ENCODE results near the gene HOXA5.

HOXA5 gene

DNA sequence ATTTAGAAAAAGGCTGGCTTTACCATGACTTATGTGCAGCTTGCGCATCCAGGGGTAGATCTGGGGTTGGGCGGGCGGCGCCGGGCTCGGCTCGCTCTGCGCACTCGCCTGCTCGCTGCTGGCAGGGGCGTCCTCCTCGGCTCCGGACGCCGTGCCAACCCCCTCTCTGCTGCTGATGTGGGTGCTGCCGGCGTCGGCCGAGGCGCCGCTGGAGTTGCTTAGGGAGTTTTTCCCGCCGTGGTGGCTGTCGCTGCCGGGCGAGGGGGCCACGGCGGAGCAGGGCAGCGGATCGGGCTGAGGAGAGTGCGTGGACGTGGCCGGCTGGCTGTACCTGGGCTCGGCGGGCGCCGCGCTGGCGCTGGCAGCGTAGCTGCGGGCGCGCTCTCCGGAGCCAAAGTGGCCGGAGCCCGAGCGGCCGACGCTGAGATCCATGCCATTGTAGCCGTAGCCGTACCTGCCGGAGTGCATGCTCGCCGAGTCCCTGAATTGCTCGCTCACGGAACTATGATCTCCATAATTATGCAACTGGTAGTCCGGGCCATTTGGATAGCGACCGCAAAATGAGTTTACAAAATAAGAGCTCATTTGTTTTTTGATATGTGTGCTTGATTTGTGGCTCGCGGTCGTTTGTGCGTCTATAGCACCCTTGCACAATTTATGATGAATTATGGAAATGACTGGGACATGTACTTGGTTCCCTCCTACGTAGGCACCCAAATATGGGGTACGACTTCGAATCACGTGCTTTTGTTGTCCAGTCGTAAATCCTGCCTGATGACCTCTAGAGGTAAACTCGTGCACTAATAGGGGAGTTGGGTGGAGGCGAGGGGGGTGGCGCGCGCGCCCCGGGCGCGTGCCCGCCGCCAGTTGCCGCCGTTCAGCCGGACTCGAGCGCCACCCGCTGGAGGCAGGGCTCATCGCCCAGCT, at the start of gene HOXA5:
HOXA5 (minus strand) TSS at position 659 of the 927 bp plus-strand sequence; CDS start at position 585, 74 bp downstream.
- DNase-seq (ENCODE audit: low read depth in 2 of 2) = no peak

- DNase-seq (ENCODE audit: low read depth in 2 of 2) = no peak
These were observed 49.3 kb upstream of the HOXA5 start for GRCh38 chr7:27192546-27193334.

- no peak for DNase-seq (ENCODE audit: low read depth in 2 of 2)
These were observed 48.5 kb upstream of the HOXA5 start for GRCh38 chr7:27191833-27192545.

- DNase-seq (ENCODE audit: low read depth in 2 of 2) = no peak
These were observed 47.8 kb upstream of the HOXA5 start for GRCh38 chr7:27191161-27191731.

GRCh38 chr7:27189997-27190748, 46.7 kb upstream of the HOXA5 start:
- DNase-seq (ENCODE audit: low read depth in 2 of 2) = no peak

DNA sequence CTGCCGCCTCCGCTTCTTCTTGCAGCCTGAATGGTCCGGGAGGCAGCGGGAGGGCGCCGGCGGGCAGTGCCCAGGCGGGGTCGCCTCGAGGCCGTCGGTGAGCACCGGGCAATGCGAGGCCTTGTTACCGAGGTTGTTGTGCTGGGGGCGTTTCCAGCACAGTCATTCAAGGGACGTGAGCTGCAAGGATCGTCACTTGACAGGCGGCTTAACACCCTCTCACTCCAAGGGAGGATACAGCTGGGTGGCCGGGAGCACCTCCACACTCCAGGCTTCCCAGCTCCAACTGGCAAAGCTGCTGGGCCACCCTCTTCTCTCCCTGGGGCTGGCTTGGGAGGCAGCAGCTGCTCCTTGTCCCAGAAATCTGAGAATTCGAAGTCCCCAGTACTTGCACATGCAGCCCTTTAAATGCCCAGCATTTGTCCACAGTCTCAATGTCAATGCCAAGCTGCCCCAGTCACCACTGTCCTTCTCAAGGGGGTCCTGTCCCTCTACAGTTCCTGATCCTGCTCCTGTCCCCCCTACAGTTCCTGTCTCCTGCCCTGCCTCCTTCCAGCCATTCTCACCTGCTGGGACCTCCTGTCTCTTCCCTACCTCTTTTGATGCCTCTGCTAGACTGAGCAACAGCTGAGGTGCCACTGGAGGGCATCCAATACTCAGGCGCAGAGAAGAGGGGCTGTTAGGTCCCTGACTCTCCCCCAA, 46.0 kb upstream of the HOXA5 start:
- DNase-seq (ENCODE audit: low read depth in 2 of 2) = no peak

DNA sequence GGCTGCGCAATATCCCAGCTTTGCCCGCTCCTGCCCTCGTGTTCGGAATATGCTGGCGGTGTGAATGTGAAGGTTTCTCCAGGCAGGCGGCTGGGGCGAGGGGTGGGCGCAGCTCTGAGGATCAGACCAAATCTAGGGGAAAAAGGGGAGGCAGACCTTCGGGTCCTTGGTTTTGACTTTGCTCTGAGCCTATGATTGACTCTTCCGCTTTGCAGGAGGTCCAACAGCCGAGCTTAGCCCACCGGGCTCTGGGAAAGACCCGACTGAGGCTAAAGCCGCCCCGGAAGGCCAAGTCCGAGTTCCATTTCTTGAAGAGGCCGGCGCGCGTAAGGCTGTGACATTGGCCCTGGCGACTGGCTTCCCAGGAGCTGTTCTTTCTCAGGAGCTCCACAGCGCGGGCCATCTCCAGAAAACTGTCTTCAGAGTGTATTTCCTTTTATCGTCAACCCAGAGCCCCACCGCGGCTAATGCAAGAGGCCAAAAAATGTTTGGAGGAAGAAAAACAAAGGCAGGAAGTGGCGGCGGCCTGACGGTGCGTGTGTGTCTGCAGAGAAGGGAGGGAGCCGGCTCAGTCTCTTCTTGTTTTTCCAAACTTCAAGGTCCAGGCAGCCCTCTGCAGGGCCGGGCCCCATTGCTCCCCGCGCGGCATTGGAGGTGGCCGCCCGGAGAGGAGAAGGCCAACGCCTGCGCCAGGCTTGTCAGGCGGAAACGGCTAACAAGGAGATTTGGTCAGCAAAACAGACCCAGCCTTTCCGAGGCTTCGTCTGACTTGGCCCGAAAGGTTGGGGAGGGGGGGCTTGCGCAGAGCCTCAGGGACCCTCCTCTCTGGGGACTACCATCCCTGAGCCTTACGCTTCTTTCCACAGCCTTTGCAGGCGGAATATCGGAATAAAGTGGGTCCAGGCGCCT, 45.2 kb upstream of the HOXA5 start:
- DNase-seq (ENCODE audit: low read depth in 2 of 2) = no peak

- no peak for DNase-seq (ENCODE audit: low read depth in 2 of 2)
These were observed 44.2 kb upstream of the HOXA5 start for GRCh38 chr7:27187475-27188385.

GRCh38 chr7:27186668-27187474, 43.4 kb upstream of the HOXA5 start:
- DNase-seq (ENCODE audit: low read depth in 2 of 2) = no peak

DNA sequence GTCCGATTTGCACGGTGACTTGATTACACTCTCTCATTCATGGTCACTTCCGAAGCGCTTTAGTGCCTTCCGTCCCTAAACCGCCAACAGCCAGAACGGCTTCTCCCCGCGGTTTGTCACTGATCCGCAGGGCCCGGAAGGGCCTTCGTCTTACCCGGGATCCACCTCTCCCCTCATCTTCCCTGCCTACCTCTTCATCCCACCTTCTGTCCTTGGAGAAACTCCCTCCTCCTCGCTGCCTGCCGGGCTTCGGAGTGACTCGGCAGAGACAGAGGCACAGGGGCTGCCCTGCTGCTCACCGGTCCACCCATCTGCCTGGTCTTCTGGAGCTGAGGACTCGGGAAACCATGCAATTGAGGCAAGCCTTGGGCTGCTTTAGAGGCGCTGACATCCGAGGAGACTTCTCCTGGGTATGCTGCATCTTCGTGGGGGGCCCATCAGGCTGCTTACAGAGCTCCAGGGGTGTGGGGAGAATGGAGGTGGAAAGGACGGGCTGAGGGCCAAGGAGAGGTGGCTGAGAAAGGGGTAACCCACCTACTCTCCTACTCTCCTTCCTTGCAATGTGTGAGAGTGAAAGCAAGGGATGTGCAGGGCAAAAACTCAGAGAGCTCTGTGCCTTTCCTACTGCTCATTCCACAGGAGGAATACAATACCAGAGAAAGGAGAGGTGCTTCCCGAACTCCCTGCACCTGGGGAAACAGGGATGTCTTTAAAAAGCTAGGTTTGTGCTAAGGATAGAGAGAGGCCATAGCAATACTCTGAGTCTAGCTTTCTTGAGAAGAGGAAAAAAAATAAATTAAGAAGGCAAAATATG, 42.6 kb upstream of the HOXA5 start:
- DNase-seq (ENCODE audit: low read depth in 2 of 2) = no peak

GRCh38 chr7:27185013-27185853, 41.8 kb upstream of the HOXA5 start, which contains the start of gene HOXA11:
Gene HOXA11 (minus strand): TSS chr7:27185232. CDS start chr7:27185144, 88 bp downstream.
- no peak for DNase-seq (ENCODE audit: low read depth in 2 of 2)

- DNase-seq (ENCODE audit: low read depth in 2 of 2) = no peak
These were observed 41.0 kb upstream of the HOXA5 start for GRCh38 chr7:27184337-27185012.

- DNase-seq (ENCODE audit: low read depth in 2 of 2) = no peak
These were observed 40.3 kb upstream of the HOXA5 start for GRCh38 chr7:27183682-27184336.

Measured in stimulated activated CD8-positive, alpha-beta memory T cell treated with anti-CD3 and anti-CD28 coated beads, Interleukin-15, amount 100 ng/mL, for 48 hours (primary cell).